ENCODE measurements around the gene DDIT3. TPM values are rescaled to one million over a fixed set of nuclear protein-coding genes. Genes with fewer than 3 reads are reported as not detected.

The DDIT3 gene
- total and polyA plus RNA-seq, 2 donors (not counting 1 experiment from before 2014, with no cell fraction given): 35.6 to 159 TPM

- no peak overlapping the region for H3K4me3 ChIP-seq (ENCODE audit: control extremely low read depth in 1 of 5, extremely low read depth in 1 of 5, insufficient read depth in 1 of 5, low read depth in 2 of 5, low read length in 4 of 5)
- no peaks in the 10 kb centered on the region for H3K36me3 ChIP-seq (replicated peaks in 1 of 2; ENCODE audit: control extremely low read depth in 1 of 2, control insufficient read depth in 1 of 2, extremely low read depth in 1 of 2, insufficient read depth in 2 of 2, low read length in 1 of 2)
- H3K9me3 ChIP-seq (ENCODE audit: control extremely low read depth in 1 of 3, control insufficient read depth in 2 of 3, insufficient read depth in 1 of 3, low read length in 2 of 3): no peaks in the 10 kb centered on the region
- H3K4me3 Mint-ChIP-seq: no peak overlapping the region
- no peak overlapping the region for H3K27ac ChIP-seq (ENCODE audit: low read length in 2 of 2)
- WGBS (ENCODE audit: insufficient coverage): 93% methylated on average over 5 of the region's 6 CpGs
- no peaks in the 10 kb centered on the region for H4K20me1 ChIP-seq (ENCODE audit: control insufficient read depth, insufficient read depth, low read length, poor library complexity, severe bottlenecking)
- DNase-seq (no peak), ATAC-seq (ENCODE audit: low read depth) (no peak)
- no peak overlapping the region for H3K4me2 ChIP-seq (replicated peaks; ENCODE audit: low read depth, low read length, poor library complexity, severe bottlenecking)
- no peak overlapping the region for H2AFZ ChIP-seq (ENCODE audit: insufficient read depth, low read depth, low read length, poor library complexity, severe bottlenecking)
- H3K9ac ChIP-seq (ENCODE audit: low read length): no peak overlapping the region
- peaks cover 28% of the 10 kb centered on the region for H3K27me3 Mint-ChIP-seq
- H3K79me2 ChIP-seq (ENCODE audit: control insufficient read depth, insufficient read depth, low read length): no peaks in the 10 kb centered on the region
- ChIA-PET POLR2A (no interaction called here), CTCF (no interaction called here)
- H3K4me1 Mint-ChIP-seq: no peaks in the 10 kb centered on the region
- no peak overlapping the region for H3K27ac Mint-ChIP-seq
- H3K9me3 Mint-ChIP-seq (ENCODE audit: insufficient read depth): no peaks in the 10 kb centered on the region
- peaks cover 0 to 7% (median 0%) of the 10 kb centered on the region in 4 experiments for H3K27me3 ChIP-seq (replicated peaks in 1 of 4; ENCODE audit: control extremely low read depth in 1 of 4, control insufficient read depth in 3 of 4, insufficient read depth in 4 of 4, low read length in 3 of 4)
- intact Hi-C loops (cut with micrococcal nuclease): no loop called here
- no peak for TF ChIP-seq CTCF (IDR thresholded peaks at IDR 0.05)
- no peak for TF ChIP-seq EZH2 (IDR thresholded peaks at IDR 0.05; ENCODE audit: borderline replicate concordance, insufficient read depth, low read depth, low read length, poor library complexity, severe bottlenecking)
- no peaks in the 10 kb centered on the region for H3K4me1 ChIP-seq (ENCODE audit: control insufficient read depth in 2 of 2, insufficient read depth in 2 of 2, low read length in 2 of 2)
Observed at GRCh38 chr12:57568838-57569237, 48.5 kb upstream of the DDIT3 start.

GRCh38 chr12:57564178-57564740 is 43.9 kb upstream of the DDIT3 start:
- Histone ChIP-seq H3K9ac (ENCODE audit: low read length) (no peak overlapping the region), H3K4me2 (replicated peaks; ENCODE audit: low read depth, low read length, poor library complexity, severe bottlenecking) (no peak overlapping the region), H3K27ac (ENCODE audit: low read length in 2 of 2) (no peak overlapping the region), H3K4me1 (ENCODE audit: control insufficient read depth in 2 of 2, insufficient read depth in 2 of 2, low read length in 2 of 2) (no peaks in the 10 kb centered on the region), H4K20me1 (ENCODE audit: control insufficient read depth, insufficient read depth, low read length, poor library complexity, severe bottlenecking) (no peaks in the 10 kb centered on the region), H3K36me3 (replicated peaks in 1 of 2; ENCODE audit: control extremely low read depth in 1 of 2, control insufficient read depth in 1 of 2, extremely low read depth in 1 of 2, insufficient read depth in 2 of 2, low read length in 1 of 2) (no peaks in the 10 kb centered on the region), H3K79me2 (ENCODE audit: control insufficient read depth, insufficient read depth, low read length) (no peaks in the 10 kb centered on the region), H3K4me3 (ENCODE audit: control extremely low read depth in 1 of 5, extremely low read depth in 1 of 5, insufficient read depth in 1 of 5, low read depth in 2 of 5, low read length in 4 of 5) (no peak overlapping the region), H3K9me3 (ENCODE audit: control extremely low read depth in 1 of 3, control insufficient read depth in 2 of 3, insufficient read depth in 1 of 3, low read length in 2 of 3) (no peaks in the 10 kb centered on the region), H2AFZ (ENCODE audit: insufficient read depth, low read depth, low read length, poor library complexity, severe bottlenecking) (no peak overlapping the region), H3K27me3 (replicated peaks in 1 of 4; ENCODE audit: control extremely low read depth in 1 of 4, control insufficient read depth in 3 of 4, insufficient read depth in 4 of 4, low read length in 3 of 4) (peaks cover 0 to 15% (median 2%) of the 10 kb centered on the region in 4 experiments)
- Mint-ChIP-seq H3K27me3 (peaks cover 35% of the 10 kb centered on the region), H3K4me3 (no peak overlapping the region), H3K9me3 (ENCODE audit: insufficient read depth) (no peaks in the 10 kb centered on the region), H3K4me1 (no peaks in the 10 kb centered on the region), H3K27ac (no peak overlapping the region)
- DNase-seq (no peak), ATAC-seq (ENCODE audit: low read depth) (no peak)
- CTCF ChIA-PET: interaction anchor here (1.3 kb wide), 1 partner anchor 19 kb away, joined by 4 read pairs; no protein-coding TSS in a partner anchor
- TF ChIP-seq CTCF (IDR thresholded peaks at IDR 0.05): no peak
- no peak for TF ChIP-seq EZH2 (IDR thresholded peaks at IDR 0.05; ENCODE audit: borderline replicate concordance, insufficient read depth, low read depth, low read length, poor library complexity, severe bottlenecking)
- POLR2A ChIA-PET: no interaction called here
- WGBS (ENCODE audit: insufficient coverage): 93% methylated on average over 2 of the region's 7 CpGs
- intact Hi-C loops (cut with micrococcal nuclease): no loop called here

Data from B cell (primary cell).